DLD1 (cell line): ENCODE data around the gene BTBD16.

Source experiments
- in situ Hi-C: cut with HindIII; loops from 2 replicates; pipeline ENCODE4 v1.10.0; 2017; ENCODE audit warnings: low sequenced_read_pairs

BTBD16 gene

DNA sequence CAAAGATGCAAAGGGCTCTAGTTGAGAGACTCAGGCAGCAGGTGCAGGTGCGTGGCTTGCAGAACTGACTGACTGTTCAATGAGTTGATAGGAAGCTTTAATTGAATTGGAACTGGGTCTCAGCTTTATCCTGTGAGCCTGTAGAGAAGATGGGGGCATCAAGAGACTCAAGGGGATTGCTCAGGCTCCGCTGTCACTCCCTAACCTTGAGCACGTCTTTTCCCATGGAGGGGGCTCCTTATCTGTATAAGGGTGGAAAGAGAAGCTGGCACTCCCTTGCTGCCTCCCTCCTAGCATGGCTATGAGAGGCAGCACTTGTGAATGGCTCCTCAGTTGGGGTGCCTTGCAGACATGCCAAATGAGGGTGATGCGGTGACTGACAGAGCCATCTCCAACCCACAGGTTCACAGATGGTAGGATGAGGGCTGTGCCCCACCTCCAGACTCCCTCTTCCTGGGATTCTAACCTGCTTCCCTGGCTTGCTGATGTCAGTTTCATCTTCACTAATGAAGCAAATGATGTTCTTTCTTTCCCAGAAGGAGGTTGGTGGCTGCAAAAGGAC is 91.0 kb downstream of the BTBD16 start:
- in situ Hi-C loops: no loop called here

- in situ Hi-C loops: no loop called here
Measured at GRCh38 chr10:122362621-122363020, 91.5 kb downstream of the BTBD16 start.

DNA sequence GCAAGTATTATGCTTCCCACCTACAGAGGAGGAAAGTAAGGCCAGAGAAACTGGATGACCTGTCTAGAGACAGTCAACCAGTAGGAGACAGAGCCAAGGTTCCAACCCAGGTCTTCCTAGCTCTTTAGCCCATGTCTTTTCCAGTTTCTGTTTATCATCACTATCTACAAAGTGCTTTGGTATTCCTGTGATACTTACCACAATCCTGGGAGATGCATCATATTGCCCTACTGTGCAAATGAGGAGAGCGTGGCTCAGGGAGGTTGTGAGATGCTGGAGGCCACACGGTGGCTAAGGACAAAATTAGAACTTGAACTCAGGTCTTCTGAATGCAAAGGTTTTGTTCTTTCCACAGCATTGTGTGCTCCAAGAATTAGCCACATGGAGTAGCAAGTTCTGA is 92.2 kb downstream of the BTBD16 start:
- in situ Hi-C loops: no loop called here

- in situ Hi-C loops: no loop called here
Measured at GRCh38 chr10:122363722-122364463, 92.8 kb downstream of the BTBD16 start.

DNA sequence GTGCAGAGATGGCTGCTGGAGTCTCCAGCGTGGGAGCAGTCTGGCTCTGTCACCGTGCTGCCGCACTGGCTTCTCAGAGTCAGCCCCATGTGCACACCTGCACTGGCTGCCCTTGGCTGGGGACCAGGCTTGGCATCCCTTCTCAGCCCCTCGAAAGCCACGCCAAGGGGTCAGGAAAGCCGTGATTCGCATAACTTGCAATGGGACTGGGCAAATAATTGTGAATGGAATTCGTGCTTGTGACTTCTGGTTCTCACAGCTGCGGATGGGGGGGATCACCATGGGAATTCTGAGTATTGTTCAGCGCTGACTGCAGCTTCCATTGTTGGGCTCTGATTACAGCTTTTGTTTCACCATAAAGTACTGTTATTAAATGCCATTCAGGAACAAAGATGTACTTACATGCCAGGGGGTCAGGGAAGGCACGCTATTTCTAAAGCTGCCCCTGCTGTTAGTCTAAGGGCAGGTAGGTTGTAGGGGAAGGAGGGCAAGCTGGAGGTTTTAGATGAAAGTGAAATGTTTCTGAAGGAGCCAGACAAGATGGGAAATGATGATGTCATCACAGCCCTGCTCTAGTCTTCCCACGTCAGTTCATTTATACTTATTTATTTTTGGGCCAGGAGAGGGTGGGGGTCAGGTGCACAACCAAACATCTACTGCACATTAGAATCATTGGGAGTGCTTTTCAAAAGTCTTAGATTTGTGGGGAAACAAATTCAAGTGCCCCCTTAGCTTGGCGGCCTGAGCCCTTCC is 97.6 kb downstream of the BTBD16 start:
- in situ Hi-C loops: no loop called here

DNA sequence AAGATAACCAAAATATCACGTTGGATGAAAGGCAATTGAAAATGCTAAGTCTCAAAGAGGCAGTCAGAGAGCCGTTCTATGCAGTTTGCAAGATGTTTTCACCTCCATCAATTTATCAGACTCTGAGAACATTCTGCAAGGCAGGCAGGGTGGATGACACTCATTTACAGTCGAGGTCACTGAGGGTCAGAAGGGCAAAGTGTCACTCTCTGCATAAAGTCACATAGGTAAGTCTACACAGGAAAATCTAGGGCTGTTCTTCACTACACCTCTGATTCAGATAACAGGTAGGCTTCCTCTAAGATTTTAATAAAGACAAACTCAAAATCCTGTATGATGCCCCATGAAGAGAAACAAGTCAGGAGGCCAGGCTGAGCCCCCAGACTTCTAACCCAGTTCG is 102.0 kb downstream of the BTBD16 start:
- in situ Hi-C loops: no loop called here

GRCh38 chr10:122373721-122374120 is 102.6 kb downstream of the BTBD16 start:
- in situ Hi-C loops: no loop called here

DNA sequence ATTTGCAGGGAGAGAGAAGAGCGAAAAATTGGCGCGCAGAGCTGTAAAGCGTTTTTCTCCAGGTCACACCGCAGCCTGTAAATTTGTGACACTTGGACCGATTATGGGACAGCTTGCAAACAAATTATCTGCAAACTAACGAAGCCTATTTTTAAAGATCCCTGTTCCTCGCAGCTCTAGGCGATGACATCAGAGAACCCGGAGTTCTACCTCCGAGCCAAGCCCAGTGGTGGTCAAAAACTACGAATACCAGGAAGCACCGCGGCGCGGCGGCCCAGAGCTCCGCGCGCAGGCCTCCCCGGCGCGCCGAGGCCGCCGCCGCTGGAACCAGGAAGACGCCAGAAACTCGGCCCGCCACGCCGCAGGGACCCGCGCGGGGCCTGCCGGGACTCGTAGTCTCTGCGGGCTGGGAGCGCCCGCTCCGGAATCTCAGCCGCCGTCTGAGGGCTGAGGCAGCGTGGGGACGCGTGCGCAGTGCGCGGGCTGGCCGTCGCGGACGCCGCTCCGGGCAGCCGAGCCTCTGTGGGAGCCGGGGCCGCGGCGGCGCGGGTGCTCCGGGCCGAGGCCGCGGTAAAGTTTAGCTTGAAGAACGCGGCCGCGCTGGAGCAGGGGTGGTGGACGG is 103.3 kb downstream of the BTBD16 start, which contains the start of gene PLEKHA1:
TSS of gene PLEKHA1 (plus strand) at position 472 of the 622 bp plus-strand sequence. CDS start 18,493 bp downstream, outside the sequence.
- in situ Hi-C loops: no loop called here

DNA sequence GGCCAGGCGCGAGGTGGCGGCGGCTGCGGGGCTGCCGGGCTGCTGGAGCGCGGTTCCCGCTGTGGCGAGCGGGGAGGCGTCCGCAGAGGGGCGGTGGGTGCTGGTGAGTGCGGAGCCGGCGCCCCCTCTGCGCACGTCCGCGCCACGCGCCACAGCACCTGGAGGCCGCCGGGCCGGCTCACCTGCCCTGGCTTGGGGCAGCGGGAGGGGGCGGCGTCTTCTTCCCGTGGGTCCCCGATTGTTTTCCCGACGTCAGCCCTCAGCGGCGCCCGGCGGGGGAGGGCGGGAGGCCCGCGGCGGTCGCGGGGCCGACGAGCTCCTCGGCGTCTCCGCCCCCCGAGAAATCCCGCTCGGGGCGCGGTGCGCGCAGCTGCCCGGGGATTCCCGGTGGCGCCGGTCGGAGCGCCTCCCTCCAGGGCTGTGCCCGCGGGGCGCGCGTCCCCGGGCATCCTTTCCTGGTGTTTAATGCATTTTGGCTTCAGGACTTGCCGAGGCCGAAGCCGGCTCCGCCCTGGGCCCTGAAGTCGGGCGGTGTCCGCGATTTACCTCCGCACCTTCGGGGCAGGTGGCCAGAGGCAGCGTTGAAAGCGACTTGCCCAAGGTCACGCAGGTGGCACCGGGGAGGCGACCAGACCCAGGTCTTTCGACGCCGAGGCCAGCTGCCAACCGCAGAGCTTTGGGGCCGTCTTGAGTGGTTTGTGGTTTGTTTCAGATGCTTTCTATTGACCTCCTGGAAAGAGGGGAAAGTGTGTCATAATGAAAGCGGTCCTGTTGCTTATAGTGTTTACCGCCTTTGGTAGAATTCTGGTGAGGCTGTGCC is 104.0 kb downstream of the BTBD16 start:
- in situ Hi-C loops: no loop called here

DNA sequence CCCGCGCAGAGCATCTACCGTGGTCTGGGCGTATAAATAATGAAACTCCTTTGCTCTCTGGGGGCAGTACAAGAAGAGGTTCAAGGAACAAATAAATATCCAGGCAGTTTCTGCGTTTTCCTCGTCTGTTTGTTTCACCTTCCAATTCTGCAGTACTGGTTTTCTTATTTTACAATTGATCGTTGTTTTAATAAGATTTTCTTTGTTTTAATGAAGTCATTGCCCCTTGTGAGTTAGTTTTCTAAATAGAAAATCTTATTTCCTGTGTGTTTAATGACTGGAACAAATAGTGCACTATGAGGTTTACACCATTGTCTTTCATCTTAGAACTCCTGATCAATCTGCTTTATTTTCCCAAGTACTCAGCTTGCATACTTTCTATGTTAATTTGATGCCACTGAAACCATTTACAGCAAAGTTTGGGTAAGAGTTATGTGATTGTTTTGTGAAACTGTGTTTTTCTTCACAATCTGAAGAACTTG is 104.6 kb downstream of the BTBD16 start:
- in situ Hi-C loops: no loop called here

DNA sequence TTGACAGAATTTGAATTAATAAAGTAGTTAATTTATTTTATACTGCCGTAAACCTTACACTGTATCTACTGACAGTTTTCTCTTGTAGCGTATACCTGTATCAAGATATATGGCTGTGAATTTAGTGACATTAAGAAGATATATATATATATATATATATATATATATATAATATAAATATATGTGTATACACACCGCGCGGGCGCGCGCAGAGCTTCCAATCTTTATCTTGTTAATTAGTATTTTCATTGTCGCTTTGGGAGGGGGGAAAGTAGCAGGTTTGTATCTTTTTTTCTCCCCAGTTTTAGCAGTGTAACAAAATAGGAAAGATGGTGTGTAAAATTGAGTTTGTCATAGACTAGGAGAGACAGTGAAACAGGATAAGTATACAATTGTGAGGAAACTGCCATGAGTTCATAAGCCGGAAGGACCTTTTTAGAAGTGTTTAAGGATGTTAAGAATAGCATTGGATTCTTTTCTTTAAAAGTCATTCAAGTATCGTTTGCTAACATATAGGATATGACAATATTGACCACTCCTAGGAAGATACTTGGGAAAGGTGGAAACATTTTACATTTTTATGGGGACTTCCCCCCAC is 105.4 kb downstream of the BTBD16 start:
- in situ Hi-C loops: no loop called here

DNA sequence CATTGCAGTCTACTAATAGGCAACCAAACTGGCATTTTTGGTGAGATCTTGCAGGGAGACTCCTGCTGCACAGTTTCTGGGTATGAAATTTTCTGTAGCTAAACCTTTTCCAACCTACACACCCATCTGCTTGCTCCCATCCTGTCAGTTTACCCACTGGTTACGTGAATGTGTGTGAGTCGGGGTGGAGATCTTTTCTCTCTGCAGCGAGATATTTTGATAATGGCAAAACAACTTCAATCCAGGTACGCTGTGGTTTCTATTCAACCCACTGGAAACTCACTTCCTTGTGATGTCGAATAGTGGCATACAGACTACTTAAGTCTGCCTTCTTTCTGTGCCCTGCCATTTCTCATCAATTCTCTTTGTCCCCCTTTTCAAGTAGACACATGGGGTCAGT is 107.9 kb downstream of the BTBD16 start:
- in situ Hi-C loops: no loop called here

- in situ Hi-C loops: no loop called here
Measured at GRCh38 chr10:122379537-122379936, 108.4 kb downstream of the BTBD16 start.

DNA sequence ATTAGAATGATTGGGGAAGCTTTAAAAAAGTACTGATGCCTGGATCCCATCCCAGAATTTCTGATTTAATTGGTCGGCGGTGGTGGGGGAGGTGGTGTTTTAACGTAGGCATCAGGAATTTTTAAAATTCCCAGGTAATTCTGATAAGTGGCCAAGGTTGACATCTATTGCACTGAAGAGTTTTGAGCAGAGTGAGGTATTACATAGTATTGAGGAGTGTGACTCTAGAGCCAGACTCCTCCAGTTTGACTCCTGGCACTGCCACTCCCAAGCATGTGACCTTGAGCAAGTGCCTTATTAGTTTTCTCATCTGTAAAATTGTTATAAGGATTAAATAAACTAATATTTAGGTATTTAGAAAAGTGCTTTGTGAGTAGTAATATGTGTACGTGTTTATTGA is 109.6 kb downstream of the BTBD16 start:
- in situ Hi-C loops: no loop called here

DNA sequence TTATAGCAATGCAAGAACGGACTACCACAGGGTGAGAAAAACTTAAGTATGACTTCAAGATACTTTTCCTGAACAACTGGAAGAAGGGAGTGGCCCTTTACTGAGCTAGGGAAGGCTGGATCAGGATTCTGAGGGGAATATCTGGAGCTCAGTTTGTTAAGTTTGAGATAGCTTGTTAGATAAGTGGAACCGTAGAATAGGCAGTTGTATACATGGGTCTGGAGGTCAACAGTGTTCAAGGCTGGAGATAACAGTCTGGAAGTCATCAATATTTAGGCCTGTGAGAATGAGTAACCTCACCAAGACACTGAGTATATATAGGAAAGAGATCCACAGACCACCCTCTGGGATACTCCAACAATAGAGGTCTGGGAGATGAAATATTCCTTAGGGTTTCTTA is 110.6 kb downstream of the BTBD16 start:
- in situ Hi-C loops: no loop called here

DNA sequence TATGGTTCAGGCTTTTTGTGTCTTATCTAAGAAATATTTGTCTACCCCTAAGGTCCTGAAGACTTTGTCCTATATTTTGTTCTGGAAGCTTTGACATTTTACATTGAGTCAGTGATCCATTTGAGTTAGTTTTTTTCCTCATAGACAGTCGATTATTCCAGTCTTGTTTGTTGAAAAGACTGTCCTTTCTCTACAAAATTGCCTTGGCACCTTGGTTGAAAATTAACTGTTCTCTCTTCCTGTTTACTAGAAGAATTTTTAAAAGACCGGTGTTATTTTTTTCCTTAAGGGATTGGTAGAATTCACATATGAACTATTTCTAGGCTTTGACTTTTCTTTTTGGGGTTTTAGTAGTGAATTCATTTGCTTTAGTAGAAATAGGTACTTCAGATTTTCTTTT is 115.4 kb downstream of the BTBD16 start:
- in situ Hi-C loops: no loop called here

- in situ Hi-C loops: no loop called here
Measured at GRCh38 chr10:122387572-122387971, 116.5 kb downstream of the BTBD16 start.
